HepG2 (cell line): ENCODE data around the gene SMCO4. TPM values are rescaled to one million over a fixed set of nuclear protein-coding genes. Genes with fewer than 3 reads are reported as not detected.
A peak's percentile ranks its signal among the peaks of the same experiment; 100 is the strongest.

ENCODE experiments used
- ARNT ChIP-seq: fragments of 450-650 bp; IDR thresholded peaks from 2 replicates; pipeline ENCODE4 v1.6.1; 2017
- BRCA1 ChIP-seq: sonication (generic); formaldehyde crosslinking; IDR thresholded peaks from 2 replicates; pipeline ENCODE4 v1.4.0; 2020; ENCODE audit warnings: missing genetic modification reagents
- FLYWCH1 ChIP-seq: sonication (generic); formaldehyde crosslinking; IDR thresholded peaks from 2 replicates; pipeline ENCODE4 v1.8.1; 2023; ENCODE audit warnings: mild to moderate bottlenecking, missing genetic modification reagents
- FOXC1 ChIP-seq: sonication (generic); formaldehyde crosslinking; IDR thresholded peaks from 2 replicates; pipeline ENCODE4 v1.8.0; 2022; ENCODE audit warnings: mild to moderate bottlenecking, missing genetic modification reagents, borderline replicate concordance
- FOXJ3 ChIP-seq: sonication (generic); formaldehyde crosslinking; IDR thresholded peaks from 2 replicates; pipeline ENCODE4 v1.4.0; 2020; ENCODE audit warnings: missing genetic modification reagents, mild to moderate bottlenecking, borderline replicate concordance
- GLI4 ChIP-seq: sonication (generic); formaldehyde crosslinking; IDR thresholded peaks from 2 replicates; pipeline ENCODE4 v1.5.1; 2020; ENCODE audit warnings: missing genetic modification reagents, mild to moderate bottlenecking, moderate library complexity, borderline replicate concordance
- HOXD1 ChIP-seq: sonication (generic); formaldehyde crosslinking; IDR thresholded peaks from 2 replicates; pipeline ENCODE4 v1.5.0; 2020; ENCODE audit warnings: missing genetic modification reagents
- IRX3 ChIP-seq: sonication (generic); formaldehyde crosslinking; IDR thresholded peaks from 2 replicates; pipeline ENCODE4 v1.8.1; 2023; ENCODE audit warnings: mild to moderate bottlenecking, low read depth, missing genetic modification reagents, borderline replicate concordance
- KDM6A ChIP-seq: IDR thresholded peaks from 2 replicates; pipeline ENCODE4 v1.6.1; 2016; ENCODE audit warnings: low read depth
- PHB2 ChIP-seq: fragments of 450-650 bp; IDR thresholded peaks from 2 replicates; pipeline ENCODE4 v1.6.1; 2018; ENCODE audit not compliant: partially characterized antibody
- PHF21A ChIP-seq: sonication (generic); formaldehyde crosslinking; IDR thresholded peaks from 2 replicates; pipeline ENCODE4 v1.5.0; 2020; ENCODE audit warnings: mild to moderate bottlenecking, missing genetic modification reagents
- ZFYVE20 ChIP-seq: sonication (generic); formaldehyde crosslinking; IDR thresholded peaks from 2 replicates; pipeline ENCODE4 v1.8.0; 2023; ENCODE audit warnings: low read depth, mild to moderate bottlenecking, moderate library complexity, missing genetic modification reagents, borderline replicate concordance
- ZNF17 ChIP-seq: sonication (generic); formaldehyde crosslinking; IDR thresholded peaks from 2 replicates; pipeline ENCODE4 v1.5.0; 2020; ENCODE audit warnings: mild to moderate bottlenecking, missing genetic modification reagents
- ZNF431 ChIP-seq: sonication (generic); formaldehyde crosslinking; IDR thresholded peaks from 2 replicates; pipeline ENCODE4 v1.9.0; 2022; ENCODE audit warnings: missing genetic modification reagents, low read depth, mild to moderate bottlenecking, borderline replicate concordance
- ZNF432 ChIP-seq: sonication (generic); formaldehyde crosslinking; IDR thresholded peaks from 2 replicates; pipeline ENCODE4 v1.5.0; 2020; ENCODE audit warnings: missing genetic modification reagents, mild to moderate bottlenecking, borderline replicate concordance
- polyA plus RNA-seq, 8 experiments: library from polyadenylated mRNA; depleted of rRNA in 3 of 8; stranded (reverse) in 7 of 8; unstranded in 1 of 8; fragments of >200 nt; fragmentation: Illumina TruSeq in 4 of 8; extraction: Trizol in 4 of 8; gene quantifications; 2 replicates each; pipeline versions ENCODE4 v1.2.1 to v1.2.3, GENCODE V29; 2011 to 2016; ENCODE audit warnings: low read depth in 4 of 8, missing spikeins in 1 of 8, mixed read lengths in 1 of 8; ENCODE audit not compliant: insufficient read depth in 1 of 8
- total RNA-seq, 5 experiments: library from RNA; depleted of rRNA; stranded (reverse); fragments of >200 nt; fragmentation: Illumina TruSeq; extraction: Trizol; gene quantifications; 2 replicates each; pipeline ENCODE4 v1.2.3, GENCODE V29; 2016; ENCODE audit warnings: low read depth in 1 of 5
- TF ChIP-seq, protein P1 (sequence below): IDR thresholded peaks from 2 replicates; pipeline ENCODE4 v1.6.1; 2016; ENCODE audit warnings: low read depth, borderline replicate concordance
- TF ChIP-seq, protein P2 (sequence below): sonication (generic); formaldehyde crosslinking; IDR thresholded peaks from 2 replicates; pipeline ENCODE4 v1.9.0; 2021; ENCODE audit warnings: missing genetic modification reagents, mild to moderate bottlenecking, borderline replicate concordance
- TF ChIP-seq, protein P3 (sequence below): sonication (generic); formaldehyde crosslinking; IDR thresholded peaks from 2 replicates; pipeline ENCODE4 v1.8.0; 2022; ENCODE audit warnings: mild to moderate bottlenecking, missing genetic modification reagents, borderline replicate concordance
- TF ChIP-seq, protein P4 (sequence below): IDR thresholded peaks from 2 replicates; pipeline ENCODE4 v1.6.1; 2016; ENCODE audit warnings: missing compliant biosample characterization, missing genetic modification reagents, borderline replicate concordance
- TF ChIP-seq, protein P5 (sequence below): sonication (generic); formaldehyde crosslinking; IDR thresholded peaks from 2 replicates; pipeline ENCODE4 v1.4.0; 2020; ENCODE audit warnings: mild to moderate bottlenecking, missing genetic modification reagents
- TF ChIP-seq, protein P6 (sequence below): sonication (generic); formaldehyde crosslinking; conservative IDR thresholded peaks from 2 replicates; pipeline ENCODE4 v1.4.0; 2020; ENCODE audit warnings: mild to moderate bottlenecking, missing genetic modification reagents, moderate library complexity

The SMCO4 gene
- total and polyA plus RNA-seq, 2 of the 13 experiments (the other 11 are each of a cell fraction or from before 2014, with no cell fraction given), result 10.6 to 28.5 TPM

DNA sequence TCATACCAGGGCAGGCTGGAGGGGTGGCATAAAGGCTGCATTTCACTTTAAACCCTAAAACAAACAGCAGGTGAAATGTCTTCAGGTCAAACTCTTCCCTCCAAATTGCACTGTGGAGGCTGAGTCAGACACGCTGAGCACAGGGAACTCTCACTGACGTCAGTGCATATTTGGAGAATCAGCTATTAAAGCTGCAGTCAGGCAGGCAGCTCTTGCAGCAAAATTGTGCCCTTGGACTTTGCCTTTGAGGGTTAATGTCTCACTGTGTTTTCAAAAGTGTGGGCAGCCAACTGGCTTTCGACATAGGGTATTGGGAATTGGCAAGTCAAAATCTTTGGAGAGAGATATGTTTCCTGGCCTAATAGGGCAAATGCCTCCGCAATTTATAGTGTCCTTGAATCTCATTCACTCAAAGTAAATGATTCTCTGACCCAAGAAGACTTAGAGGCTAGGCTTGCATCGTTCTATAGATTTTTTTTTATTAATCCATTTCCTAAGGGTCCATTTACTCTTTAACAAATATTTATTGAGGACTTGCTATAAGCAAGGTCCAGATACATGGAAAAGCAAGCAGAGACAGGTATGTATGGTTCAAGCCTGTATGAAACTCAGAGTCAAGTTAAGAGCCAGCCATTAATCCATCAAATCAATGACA lies 27.7 kb upstream of the SMCO4 start (continued):
- no peak for TF ChIP-seq FOXC1 (CRISPR knock-in tag)
- peak; percentile 69; the same call in 1 of the 2 replicates for TF ChIP-seq FOXJ3 (CRISPR knock-in tag)
- TF ChIP-seq ZNF17 (CRISPR knock-in tag), result no peak
- TF ChIP-seq, protein P1, sequence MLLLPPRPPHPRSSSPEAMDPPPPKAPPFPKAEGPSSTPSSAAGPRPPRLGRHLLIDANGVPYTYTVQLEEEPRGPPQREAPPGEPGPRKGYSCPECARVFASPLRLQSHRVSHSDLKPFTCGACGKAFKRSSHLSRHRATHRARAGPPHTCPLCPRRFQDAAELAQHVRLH, result peak; percentile 40; the same call in 1 of the 2 replicates
- no peak for TF ChIP-seq PHB2
- TF ChIP-seq, protein P2, sequence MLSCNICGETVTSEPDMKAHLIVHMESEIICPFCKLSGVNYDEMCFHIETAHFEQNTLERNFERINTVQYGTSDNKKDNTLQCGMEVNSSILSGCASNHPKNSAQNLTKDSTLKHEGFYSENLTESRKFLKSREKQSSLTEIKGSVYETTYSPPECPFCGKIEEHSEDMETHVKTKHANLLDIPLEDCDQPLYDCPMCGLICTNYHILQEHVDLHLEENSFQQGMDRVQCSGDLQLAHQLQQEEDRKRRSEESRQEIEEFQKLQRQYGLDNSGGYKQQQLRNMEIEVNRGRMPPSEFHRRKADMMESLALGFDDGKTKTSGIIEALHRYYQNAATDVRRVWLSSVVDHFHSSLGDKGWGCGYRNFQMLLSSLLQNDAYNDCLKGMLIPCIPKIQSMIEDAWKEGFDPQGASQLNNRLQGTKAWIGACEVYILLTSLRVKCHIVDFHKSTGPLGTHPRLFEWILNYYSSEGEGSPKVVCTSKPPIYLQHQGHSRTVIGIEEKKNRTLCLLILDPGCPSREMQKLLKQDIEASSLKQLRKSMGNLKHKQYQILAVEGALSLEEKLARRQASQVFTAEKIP (CRISPR knock-in tag), result no peak
- no peak for TF ChIP-seq GLI4 (CRISPR knock-in tag)
- TF ChIP-seq, protein P3, sequence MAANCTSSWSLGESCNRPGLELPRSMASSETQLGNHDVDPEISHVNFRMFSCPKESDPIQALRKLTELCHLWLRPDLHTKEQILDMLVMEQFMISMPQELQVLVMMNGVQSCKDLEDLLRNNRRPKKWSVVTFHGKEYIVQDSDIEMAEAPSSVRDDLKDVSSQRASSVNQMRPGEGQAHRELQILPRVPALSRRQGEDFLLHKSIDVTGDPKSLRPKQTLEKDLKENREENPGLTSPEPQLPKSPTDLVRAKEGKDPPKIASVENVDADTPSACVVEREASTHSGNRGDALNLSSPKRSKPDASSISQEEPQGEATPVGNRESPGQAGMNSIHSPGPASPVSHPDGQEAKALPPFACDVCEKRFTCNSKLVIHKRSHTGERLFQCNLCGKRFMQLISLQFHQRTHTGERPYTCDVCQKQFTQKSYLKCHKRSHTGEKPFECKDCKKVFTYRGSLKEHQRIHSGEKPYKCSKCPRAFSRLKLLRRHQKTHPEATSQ, result no peak
- peak; percentile 49; the same call in 1 of the 2 replicates for TF ChIP-seq BRCA1
- TF ChIP-seq, protein P4, sequence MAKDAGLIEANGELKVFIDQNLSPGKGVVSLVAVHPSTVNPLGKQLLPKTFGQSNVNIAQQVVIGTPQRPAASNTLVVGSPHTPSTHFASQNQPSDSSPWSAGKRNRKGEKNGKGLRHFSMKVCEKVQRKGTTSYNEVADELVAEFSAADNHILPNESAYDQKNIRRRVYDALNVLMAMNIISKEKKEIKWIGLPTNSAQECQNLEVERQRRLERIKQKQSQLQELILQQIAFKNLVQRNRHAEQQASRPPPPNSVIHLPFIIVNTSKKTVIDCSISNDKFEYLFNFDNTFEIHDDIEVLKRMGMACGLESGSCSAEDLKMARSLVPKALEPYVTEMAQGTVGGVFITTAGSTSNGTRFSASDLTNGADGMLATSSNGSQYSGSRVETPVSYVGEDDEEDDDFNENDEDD (CRISPR knock-in tag), result peak; percentile 48; the same call in 1 of the 2 replicates
- 0 out of 2 replicates have a peak, but pooled peaks have one; percentile 67 for TF ChIP-seq ZNF431 (CRISPR knock-in tag)
- TF ChIP-seq, protein P5, sequence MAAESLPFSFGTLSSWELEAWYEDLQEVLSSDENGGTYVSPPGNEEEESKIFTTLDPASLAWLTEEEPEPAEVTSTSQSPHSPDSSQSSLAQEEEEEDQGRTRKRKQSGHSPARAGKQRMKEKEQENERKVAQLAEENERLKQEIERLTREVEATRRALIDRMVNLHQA (CRISPR knock-in tag), result no peak
- no peak for TF ChIP-seq FLYWCH1 (CRISPR knock-in tag)
- peak; percentile 24; the same call in 1 of the 2 replicates for TF ChIP-seq KDM6A (CRISPR knock-in tag)
- TF ChIP-seq, protein P6, sequence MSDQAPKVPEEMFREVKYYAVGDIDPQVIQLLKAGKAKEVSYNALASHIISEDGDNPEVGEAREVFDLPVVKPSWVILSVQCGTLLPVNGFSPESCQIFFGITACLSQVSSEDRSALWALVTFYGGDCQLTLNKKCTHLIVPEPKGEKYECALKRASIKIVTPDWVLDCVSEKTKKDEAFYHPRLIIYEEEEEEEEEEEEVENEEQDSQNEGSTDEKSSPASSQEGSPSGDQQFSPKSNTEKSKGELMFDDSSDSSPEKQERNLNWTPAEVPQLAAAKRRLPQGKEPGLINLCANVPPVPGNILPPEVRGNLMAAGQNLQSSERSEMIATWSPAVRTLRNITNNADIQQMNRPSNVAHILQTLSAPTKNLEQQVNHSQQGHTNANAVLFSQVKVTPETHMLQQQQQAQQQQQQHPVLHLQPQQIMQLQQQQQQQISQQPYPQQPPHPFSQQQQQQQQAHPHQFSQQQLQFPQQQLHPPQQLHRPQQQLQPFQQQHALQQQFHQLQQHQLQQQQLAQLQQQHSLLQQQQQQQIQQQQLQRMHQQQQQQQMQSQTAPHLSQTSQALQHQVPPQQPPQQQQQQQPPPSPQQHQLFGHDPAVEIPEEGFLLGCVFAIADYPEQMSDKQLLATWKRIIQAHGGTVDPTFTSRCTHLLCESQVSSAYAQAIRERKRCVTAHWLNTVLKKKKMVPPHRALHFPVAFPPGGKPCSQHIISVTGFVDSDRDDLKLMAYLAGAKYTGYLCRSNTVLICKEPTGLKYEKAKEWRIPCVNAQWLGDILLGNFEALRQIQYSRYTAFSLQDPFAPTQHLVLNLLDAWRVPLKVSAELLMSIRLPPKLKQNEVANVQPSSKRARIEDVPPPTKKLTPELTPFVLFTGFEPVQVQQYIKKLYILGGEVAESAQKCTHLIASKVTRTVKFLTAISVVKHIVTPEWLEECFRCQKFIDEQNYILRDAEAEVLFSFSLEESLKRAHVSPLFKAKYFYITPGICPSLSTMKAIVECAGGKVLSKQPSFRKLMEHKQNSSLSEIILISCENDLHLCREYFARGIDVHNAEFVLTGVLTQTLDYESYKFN (CRISPR knock-in tag), result peak; percentile 80
- no peak for TF ChIP-seq IRX3 (CRISPR knock-in tag)
- no peak for TF ChIP-seq HOXD1 (CRISPR knock-in tag)
- TF ChIP-seq PHF21A (CRISPR knock-in tag), result peak; percentile 71
- no peak for TF ChIP-seq ZFYVE20
- no peak for TF ChIP-seq ARNT
- no peak for TF ChIP-seq ZNF432
